Cardiac fibroblast (primary cell): Measurements from ENCODE around the gene KCNQ2.

Experiments
- DNase-seq, 2 donors: peaks; one replicate each; pipeline versions ENCODE4 v3.0.0 to v3.0.0-alpha.2; 2010; ENCODE audit warnings: low read depth in 2 of 2
- H3K4me3 ChIP-seq, 2 donors: replicated peaks in 1 of 2; 1 replicate in 1 of 2; 2 replicates in 1 of 2; pipeline ENCODE4 v1.5.1; 2011; ENCODE audit warnings: low read depth in 2 of 2, low read length in 2 of 2, mild to moderate bottlenecking in 2 of 2, moderate library complexity in 1 of 2
- CTCF ChIP-seq: IDR thresholded peaks from one replicate; pipeline ENCODE4 v1.5.1; 2011; ENCODE audit warnings: low read depth, mild to moderate bottlenecking, low read length, inconsistent platforms

Gene KCNQ2

GRCh38 chr20:63407928-63408683, 64.3 kb downstream of the KCNQ2 start:
- no peak for TF ChIP-seq CTCF
- no peak for DNase-seq
- H3K4me3 ChIP-seq = no peak overlapping the region

GRCh38 chr20:63406617-63407245, 65.7 kb downstream of the KCNQ2 start:
- no peak overlapping the region for H3K4me3 ChIP-seq
- TF ChIP-seq CTCF = no peak
- DNase-seq = no peak

- no peak for DNase-seq
- no peak for TF ChIP-seq CTCF
- H3K4me3 ChIP-seq = no peak overlapping the region
Measured at GRCh38 chr20:63406011-63406410, 66.4 kb downstream of the KCNQ2 start.

- no peak overlapping the region for H3K4me3 ChIP-seq
- no peak for DNase-seq
- no peak for TF ChIP-seq CTCF
Measured at GRCh38 chr20:63405102-63405730, 67.2 kb downstream of the KCNQ2 start.

- no peak overlapping the region for H3K4me3 ChIP-seq
- no peak for DNase-seq
- TF ChIP-seq CTCF = no peak
Measured at GRCh38 chr20:63404129-63405085, 68.0 kb downstream of the KCNQ2 start.

GRCh38 chr20:63403403-63404105, 68.9 kb downstream of the KCNQ2 start:
- TF ChIP-seq CTCF = no peak
- DNase-seq = no peak
- no peak overlapping the region for H3K4me3 ChIP-seq
